ENCODE data around the gene G6PC3. TPM values are rescaled to one million over a fixed set of nuclear protein-coding genes. Genes with fewer than 3 reads are reported as not detected.
A peak's percentile ranks its signal among the peaks of the same experiment; 100 is the strongest.
"Not testable (repeated sequence)": the region's sequence is repeated elsewhere in the genome, so short reads cannot be mapped to it uniquely, and the experiment has no call there.

Gene G6PC3
- total RNA-seq, 1 experiment from 2014 or later, result 36.2 TPM

DNA sequence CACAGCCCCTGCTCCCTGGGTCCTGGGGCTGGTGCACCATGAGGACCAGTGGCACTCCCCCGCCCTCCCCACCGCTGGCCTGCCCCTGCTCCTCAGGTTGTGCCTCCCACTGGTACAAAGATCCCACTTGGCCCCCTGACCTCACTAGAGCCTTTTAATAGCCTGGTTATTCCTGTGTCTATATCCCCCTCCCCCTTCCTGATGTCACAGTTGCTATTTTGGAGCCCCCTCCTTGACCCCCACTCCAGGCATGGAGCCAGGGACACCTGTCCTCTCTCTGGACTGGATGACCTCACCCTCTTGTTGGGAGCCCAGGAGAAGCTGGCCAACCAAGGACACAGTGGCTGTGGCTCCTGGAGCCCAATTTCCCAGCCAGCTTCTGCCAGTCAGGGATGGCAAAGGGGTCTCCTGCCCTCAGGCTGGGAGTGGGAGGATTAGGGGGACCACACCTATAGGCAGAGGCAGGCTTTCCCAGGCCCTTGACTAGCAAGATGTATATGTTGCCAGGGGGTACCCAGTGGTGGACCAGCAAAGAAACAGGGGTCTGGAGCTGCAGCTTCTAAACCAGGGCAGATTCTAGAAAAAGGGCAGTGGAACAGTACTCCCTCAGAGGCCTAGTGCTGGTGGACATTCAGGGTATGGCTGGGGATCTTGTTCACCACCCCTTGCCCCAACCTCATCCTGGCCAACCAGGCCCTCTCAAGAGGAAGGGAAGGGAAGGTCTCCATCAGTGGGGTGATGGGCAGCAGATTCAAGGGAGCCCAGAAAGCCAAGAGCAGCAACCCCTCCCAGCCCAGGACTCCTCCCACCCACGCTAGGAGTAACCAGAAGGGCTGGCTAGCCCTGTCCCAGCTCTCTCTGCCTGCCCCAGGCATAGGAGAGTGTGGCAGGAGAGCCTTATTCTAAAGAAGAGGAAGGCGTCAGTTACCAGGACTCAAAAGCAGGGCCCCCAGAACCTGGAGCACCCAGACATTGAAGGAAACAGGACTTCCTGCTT, 42.0 kb downstream of the G6PC3 start:
- peaks cover 17% of the 10 kb centered on the region for H3K36me3 ChIP-seq
- no peaks in the 10 kb centered on the region for H3K9me3 ChIP-seq (replicated peaks)
- DNase-seq (ENCODE audit: low read depth in 1 of 2, low spot score in 2 of 2), result no peak
- H3K4me3 ChIP-seq, result no peak overlapping the region
- peaks cover 53% of the 10 kb centered on the region for H3K4me1 ChIP-seq (replicated peaks)
- H3K27ac ChIP-seq, result no peak overlapping the region
- no peaks in the 10 kb centered on the region for H3K27me3 ChIP-seq (replicated peaks)

DNA sequence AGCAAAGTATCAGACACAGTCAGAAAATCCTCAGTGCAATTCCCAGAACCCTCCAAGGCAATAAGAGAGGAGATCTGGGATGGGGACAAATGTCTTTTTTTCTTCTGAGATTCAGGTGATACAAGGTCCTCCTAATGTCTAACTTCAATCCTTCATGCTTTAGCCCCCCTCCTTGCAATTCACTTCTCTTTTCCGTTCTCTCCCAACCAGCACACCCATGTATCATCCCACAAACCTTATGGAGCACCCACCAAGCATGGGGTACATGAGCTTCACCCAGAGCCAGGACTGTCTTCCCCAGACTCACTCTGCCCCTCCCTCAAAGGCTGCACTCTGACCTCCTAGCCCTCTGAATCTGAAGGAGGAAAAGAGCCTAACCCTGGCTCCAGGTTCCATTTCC, 42.8 kb downstream of the G6PC3 start:
- peaks cover 45% of the 10 kb centered on the region for H3K4me1 ChIP-seq (replicated peaks)
- H3K4me3 ChIP-seq, result no peak overlapping the region
- H3K27me3 ChIP-seq (replicated peaks), result no peaks in the 10 kb centered on the region
- no peak for DNase-seq (ENCODE audit: low read depth in 1 of 2, low spot score in 2 of 2)
- H3K27ac ChIP-seq, result no peak overlapping the region
- H3K9me3 ChIP-seq (replicated peaks), result no peaks in the 10 kb centered on the region
- peaks cover 17% of the 10 kb centered on the region for H3K36me3 ChIP-seq

DNA sequence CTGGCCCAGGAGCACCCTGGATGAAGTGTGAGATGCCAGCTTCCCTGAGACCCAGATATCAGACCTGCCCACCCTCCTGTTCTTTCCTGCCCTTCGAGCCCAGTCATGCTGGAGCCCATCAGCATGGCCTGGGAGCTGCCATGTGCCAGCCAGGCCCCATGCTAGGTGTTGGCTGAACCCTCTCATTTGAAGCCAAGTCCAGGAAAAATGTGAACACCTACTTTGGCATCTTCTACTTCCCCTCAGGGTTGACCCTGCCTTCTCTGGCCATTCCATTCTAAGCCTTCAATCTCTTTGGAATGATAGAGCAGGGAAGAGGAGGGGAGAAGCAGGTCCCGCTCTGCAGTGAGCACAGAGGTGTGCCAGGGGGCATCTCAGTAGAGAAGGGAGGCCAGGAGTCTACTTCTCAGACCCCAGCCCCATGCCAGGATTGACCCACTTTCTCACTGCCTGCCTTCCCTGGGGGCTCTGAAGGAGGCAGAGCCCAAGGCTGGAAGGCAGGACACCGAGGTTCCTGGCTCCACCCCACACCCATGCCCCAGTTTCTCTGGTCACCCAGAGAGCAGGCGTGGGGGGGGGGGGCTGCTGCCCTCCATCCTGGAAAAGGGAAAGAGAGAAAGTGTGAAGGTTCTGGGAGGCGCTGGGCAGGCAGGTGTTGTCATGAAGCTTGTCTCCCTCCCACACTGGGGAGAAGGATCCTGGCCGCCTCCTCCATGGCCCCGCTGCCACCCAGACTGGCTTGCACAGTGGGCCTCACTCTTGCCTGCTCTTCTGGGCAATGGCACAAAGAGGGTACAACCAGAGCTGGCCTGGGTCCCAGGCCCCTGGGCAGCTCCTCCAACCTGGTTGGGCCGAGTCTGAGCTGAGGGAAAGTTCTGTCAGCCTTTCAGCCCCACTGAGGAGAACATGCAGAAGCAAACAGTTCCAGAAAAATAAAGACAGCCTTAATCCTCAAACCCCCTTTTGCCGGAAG, 43.6 kb downstream of the G6PC3 start:
- Histone ChIP-seq H3K4me3 (no peak overlapping the region), H3K9me3 (replicated peaks) (no peaks in the 10 kb centered on the region), H3K27ac (no peak overlapping the region), H3K27me3 (replicated peaks) (no peaks in the 10 kb centered on the region), H3K4me1 (replicated peaks) (peaks cover 39% of the 10 kb centered on the region), H3K36me3 (peaks cover 14% of the 10 kb centered on the region)
- DNase-seq (ENCODE audit: low read depth in 1 of 2, low spot score in 2 of 2), result no peak

DNA sequence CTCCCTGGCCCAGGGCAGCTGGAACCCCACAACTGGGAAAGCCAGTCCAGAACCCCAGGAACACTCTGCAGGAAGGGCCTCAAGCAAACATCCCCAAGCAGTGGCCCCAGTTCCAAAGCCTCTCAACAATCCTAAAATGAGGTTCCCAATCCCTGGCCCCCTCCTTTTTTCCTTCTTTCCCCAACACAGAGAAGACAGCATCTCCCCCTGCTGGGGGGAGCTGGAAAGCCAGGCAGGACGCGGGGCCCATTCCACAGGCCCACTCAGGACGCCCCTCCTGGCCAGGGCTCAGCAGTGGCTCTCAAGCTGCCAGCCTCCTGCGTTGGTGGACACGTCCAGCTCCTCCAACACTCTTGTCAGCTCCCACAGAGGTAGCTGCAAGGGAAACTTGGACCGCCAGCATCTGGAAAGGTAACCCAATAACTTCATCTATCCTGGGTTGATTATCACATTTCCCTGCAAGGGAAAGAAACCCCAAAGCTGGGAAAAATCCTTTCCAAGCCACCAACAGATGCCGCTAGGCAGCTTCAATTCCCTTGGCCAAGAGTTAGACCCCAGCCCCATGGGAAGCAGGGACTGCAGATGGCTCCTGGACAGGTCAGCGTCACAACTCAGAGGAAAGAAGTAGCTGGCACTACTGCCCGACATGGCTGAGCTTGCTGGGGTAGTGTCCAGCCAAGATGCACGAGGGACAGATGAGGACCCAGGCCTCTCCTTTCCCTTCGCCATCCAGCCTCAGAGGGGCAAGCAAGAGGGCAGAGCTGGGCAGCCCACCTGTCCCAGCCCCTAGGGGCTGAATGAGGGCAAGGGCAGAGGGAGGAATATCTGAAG, 45.3 kb downstream of the G6PC3 start:
- Histone ChIP-seq H3K36me3 (peaks cover 6% of the 10 kb centered on the region), H3K4me3 (no peak overlapping the region), H3K9me3 (replicated peaks) (no peaks in the 10 kb centered on the region), H3K27me3 (replicated peaks) (no peaks in the 10 kb centered on the region), H3K4me1 (replicated peaks) (peaks cover 22% of the 10 kb centered on the region), H3K27ac (no peak overlapping the region)
- DNase-seq (ENCODE audit: low read depth in 1 of 2, low spot score in 2 of 2), result peak; percentile 81 to 83

DNA sequence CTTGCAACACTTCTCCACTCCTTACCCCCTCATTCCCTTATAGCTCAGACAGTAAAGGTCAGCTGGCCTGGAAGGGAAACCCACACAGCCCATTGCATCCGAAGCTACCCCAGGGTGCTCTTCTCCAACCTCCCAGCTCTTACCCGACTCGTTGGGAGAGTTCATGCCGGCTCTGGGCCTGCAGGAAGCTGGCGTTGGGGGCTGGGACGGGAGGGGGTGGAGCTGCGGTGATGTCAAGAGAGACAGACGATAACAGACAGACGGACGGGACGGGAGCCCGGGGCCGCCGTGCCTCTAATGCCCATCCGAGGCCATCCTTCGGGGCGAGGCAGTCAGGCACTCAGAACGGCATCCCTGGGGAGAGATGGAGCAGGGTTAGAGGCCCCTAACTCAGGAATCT, 46.8 kb downstream of the G6PC3 start:
- DNase-seq (ENCODE audit: low read depth in 1 of 2, low spot score in 2 of 2), result no peak
- no peaks in the 10 kb centered on the region for H3K9me3 ChIP-seq (replicated peaks)
- H3K4me1 ChIP-seq (replicated peaks), result peaks cover 14% of the 10 kb centered on the region
- no peaks in the 10 kb centered on the region for H3K27me3 ChIP-seq (replicated peaks)
- no peak overlapping the region for H3K4me3 ChIP-seq
- no peak overlapping the region for H3K27ac ChIP-seq
- H3K36me3 ChIP-seq, result peaks cover 6% of the 10 kb centered on the region

DNA sequence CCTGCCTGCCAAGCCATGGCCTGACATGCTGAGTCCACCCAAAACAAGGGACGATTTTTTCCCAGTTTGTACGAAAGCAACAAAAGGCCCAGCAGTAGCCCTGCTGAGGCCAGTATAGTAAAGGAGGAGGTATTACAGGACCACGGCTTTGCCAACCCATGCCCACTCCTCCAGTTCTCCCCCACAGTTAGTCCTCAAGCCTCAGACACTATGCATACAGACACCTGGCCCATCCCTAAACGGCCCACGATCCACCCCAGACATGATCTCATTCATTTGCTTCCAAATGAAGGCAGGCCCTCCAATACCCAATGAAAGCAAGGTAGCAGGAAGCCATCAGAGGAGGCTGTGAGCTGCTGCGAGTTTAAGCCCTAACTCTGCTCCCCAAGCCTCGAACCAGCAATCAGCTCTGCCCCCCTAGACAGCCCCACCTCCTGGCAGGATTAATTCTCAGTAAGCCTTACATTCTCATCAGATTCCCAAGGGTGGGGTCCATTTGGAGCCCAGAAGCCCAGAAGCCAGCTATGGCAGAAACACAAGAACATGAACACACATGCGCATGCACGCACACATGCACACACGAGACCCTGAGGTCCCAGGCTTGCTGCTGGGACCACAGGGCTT, 48.0 kb downstream of the G6PC3 start:
- Histone ChIP-seq H3K9me3 (replicated peaks) (no peaks in the 10 kb centered on the region), H3K4me1 (replicated peaks) (peaks cover 24% of the 10 kb centered on the region), H3K36me3 (peaks cover 12% of the 10 kb centered on the region), H3K27ac (no peak overlapping the region), H3K27me3 (replicated peaks) (no peaks in the 10 kb centered on the region), H3K4me3 (no peak overlapping the region)
- DNase-seq (ENCODE audit: low read depth in 1 of 2, low spot score in 2 of 2), result no peak

DNA sequence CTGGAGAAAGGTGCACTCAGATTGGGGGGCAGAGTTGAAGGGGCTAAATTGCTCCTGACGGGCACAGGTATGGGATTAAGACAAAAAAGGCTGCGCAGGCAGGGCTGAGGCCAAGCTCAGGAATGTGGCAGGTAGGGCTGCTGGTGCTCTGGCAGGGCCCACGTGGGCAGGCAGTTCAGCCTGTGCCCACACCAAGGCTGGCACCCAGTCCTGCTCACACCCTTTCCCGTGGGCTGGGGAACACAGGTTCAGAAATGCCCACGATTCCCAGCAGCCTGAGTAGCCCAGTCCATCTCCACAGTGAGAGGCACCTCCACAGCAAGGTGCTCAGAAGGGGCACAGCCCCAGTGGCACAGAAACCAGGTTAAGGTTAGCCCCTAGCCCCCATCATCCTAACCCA, 48.5 kb downstream of the G6PC3 start:
- Histone ChIP-seq H3K4me1 (replicated peaks) (peaks cover 27% of the 10 kb centered on the region), H3K36me3 (peaks cover 12% of the 10 kb centered on the region), H3K9me3 (replicated peaks) (no peaks in the 10 kb centered on the region), H3K4me3 (no peak overlapping the region), H3K27ac (no peak overlapping the region), H3K27me3 (replicated peaks) (no peaks in the 10 kb centered on the region)
- no peak for DNase-seq (ENCODE audit: low read depth in 1 of 2, low spot score in 2 of 2)

DNA sequence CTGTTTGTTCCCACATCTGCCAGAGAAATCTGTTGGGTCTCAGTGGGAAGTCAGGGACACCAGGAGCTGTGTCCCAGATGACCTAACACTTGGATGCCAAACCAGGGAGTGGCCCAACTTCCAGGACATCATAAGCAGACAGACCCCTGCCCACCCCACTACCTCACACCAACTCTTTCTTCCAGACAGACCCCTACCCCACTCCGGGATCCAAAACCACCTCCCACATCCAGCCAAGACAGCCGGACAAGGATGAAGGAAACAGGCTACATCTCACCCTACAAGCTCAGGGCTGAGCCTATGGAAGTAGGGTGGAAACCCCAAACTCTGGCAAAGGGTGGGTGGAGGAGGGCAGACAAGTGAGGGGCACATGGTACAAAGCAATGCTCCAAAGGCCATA, 49.3 kb downstream of the G6PC3 start:
- peaks cover 12% of the 10 kb centered on the region for H3K36me3 ChIP-seq
- H3K27me3 ChIP-seq (replicated peaks), result no peaks in the 10 kb centered on the region
- no peak for DNase-seq (ENCODE audit: low read depth in 1 of 2, low spot score in 2 of 2)
- H3K4me1 ChIP-seq (replicated peaks), result peaks cover 32% of the 10 kb centered on the region
- no peaks in the 10 kb centered on the region for H3K9me3 ChIP-seq (replicated peaks)
- no peak overlapping the region for H3K4me3 ChIP-seq
- H3K27ac ChIP-seq, result no peak overlapping the region

DNA sequence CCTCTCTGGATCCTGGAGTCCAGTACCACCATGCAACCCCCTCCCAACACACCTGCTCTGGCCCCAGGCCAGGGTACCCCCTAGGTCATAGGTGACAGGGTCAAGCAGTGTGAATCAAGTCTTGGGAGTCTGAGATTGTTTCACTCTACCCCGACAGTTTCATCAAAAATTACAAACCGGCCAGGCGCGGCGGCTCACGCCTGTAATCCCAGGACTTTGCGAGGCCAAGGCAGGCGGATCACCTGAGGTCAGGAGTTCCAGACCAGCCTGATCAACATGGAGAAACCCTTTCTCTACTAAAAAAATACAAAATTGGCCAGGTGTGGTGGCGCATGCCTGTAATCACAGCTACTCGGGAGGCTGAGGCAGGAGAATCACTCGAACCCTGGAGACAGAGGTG, 49.7 kb downstream of the G6PC3 start:
- H3K4me3 ChIP-seq; H3K9me3 ChIP-seq (replicated peaks); H3K36me3 ChIP-seq; H3K27ac ChIP-seq; DNase-seq (ENCODE audit: low read depth in 1 of 2, low spot score in 2 of 2); H3K27me3 ChIP-seq (replicated peaks): not testable (repeated sequence)
- peaks cover 28% of the 10 kb centered on the region for H3K4me1 ChIP-seq (replicated peaks)

DNA sequence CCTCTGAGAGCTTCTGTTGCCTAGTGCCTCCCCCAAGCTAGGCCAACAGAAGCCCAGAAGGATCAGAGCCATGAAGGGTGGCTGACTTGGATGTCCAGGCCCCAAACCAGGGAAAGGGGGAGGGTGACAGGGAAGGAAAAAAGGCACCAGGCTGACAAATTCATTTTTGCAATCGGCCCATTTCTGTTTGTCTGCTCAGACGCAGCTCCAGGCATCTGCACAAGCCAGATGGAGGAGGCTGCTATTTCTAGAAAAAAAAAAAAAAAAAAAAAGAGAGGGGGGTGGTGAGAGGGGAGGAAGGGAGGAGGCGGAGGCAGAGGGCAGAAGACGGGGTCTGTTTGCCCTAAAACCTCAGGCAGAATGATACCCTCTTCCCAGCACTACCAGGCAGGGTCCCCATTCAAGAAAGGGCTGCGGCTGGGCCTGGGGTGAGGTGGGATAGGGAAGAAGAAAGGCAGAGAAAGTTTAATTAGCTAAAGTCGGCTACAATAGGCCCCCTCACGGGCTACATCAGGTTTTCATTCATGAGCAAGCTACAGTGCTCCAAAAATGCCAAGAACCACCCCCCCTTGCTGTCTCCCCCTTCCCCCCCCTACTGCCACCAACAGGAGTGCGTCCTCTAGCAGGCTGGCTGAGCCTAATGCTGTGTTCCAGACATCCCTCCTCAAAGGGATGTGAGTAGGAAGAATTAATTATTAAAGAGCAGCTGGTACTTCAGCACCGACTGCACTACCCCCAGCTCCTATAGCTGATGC, 50.5 kb downstream of the G6PC3 start:
- H3K27ac ChIP-seq, result no peak overlapping the region
- DNase-seq (ENCODE audit: low read depth in 1 of 2, low spot score in 2 of 2), result no peak
- no peaks in the 10 kb centered on the region for H3K9me3 ChIP-seq (replicated peaks)
- peaks cover 22% of the 10 kb centered on the region for H3K4me1 ChIP-seq (replicated peaks)
- H3K27me3 ChIP-seq (replicated peaks), result no peaks in the 10 kb centered on the region
- peaks cover 6% of the 10 kb centered on the region for H3K36me3 ChIP-seq
- H3K4me3 ChIP-seq, result no peak overlapping the region

DNA sequence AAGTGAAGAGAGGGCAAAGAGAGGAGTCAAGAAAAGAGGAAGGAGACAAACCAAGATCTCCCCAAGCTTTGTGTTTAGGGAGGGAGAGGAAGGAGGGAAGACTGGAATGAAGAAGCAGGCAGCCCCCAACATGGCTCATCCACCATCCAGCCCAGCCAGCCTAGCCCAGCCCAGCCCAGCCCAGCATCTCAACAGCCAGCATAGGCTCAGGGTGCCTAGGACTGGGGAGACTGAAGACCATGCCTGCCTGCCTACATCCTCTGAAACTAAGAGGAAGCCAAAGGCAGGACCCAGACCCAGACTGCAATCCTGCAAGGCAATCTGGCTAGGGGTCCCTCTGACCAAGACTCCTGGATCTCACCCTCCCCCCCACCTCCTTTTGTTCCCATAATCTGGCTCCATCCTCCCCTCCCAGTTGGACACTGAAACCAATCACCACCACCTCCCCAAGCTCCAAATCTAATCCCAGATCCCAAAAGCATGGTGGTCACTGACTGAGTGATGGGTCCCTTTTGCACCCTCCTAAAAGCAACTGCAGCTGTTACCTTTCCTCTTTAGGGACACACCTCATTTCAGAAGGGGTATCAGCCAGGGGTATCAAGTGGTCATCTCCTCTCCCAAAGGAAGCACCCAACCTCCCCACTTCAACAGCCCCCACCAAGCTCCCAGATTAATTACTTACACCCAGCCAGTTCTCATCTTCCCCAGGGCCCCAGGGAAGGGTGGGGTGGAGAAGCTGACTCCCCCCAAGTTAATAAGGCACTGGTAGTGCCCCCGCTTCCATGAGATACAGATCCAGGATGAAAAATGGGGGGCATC, 51.7 kb downstream of the G6PC3 start:
- Histone ChIP-seq H3K27ac (no peak overlapping the region), H3K27me3 (replicated peaks) (no peaks in the 10 kb centered on the region), H3K9me3 (replicated peaks) (no peaks in the 10 kb centered on the region), H3K4me3 (peak overlapping the region; percentile 99), H3K36me3 (peaks cover 6% of the 10 kb centered on the region), H3K4me1 (replicated peaks) (peaks cover 31% of the 10 kb centered on the region)
- DNase-seq (ENCODE audit: low read depth in 1 of 2, low spot score in 2 of 2), result no peak

Data from SJSA1 (cell line).